DMS153 treated with DMSO at 0.1 percent for 48 hours (cell line): ENCODE results near the gene PCED1A.
"Not testable (repeated sequence)": the region's sequence is repeated elsewhere in the genome, so short reads cannot be mapped to it uniquely, and the experiment has no call there.

Experiments
- DNase-seq: peaks from one replicate; lab custom pipeline; 2025; ENCODE audit not compliant: unreplicated experiment; lab: John Stamatoyannopoulos, UW

PCED1A gene

DNA sequence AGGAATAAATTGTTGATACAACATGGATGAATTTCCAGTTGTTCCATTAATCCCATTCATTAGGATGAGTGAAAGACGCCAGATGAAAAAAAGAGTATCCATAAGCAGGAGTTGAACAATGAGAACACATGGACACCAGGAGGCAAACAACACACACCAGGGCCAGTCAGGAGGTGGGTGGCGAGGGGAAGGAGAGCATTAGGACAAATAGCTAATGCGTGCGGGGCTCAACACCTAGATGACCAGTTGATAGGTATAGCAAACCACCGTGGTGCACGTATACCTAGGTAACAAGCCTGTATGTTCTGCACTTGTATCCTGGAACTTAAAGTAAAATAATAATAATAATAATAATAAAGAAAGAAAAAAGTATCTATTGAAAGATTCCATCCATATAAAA, 11.1 kb downstream of the PCED1A start:
- no peak for DNase-seq

DNA sequence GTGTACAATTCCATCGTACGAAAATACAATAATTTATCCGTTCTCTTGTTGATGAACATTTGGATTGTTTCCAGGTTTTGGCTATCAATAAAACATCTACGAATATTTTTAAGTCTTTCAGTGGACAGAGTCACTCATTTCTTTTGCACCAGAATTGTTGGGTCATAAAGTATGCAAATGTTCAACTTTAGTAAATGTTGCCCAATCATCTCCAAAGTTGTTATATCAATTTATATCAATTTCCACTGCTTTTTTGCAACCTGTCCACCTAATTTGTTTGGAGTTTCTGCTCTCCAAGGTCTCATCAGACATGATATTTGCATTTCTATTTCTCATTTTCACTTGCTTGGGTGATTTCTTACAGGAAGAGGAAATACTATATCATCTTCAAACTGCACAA, 13.8 kb downstream of the PCED1A start:
- DNase-seq: no peak

DNA sequence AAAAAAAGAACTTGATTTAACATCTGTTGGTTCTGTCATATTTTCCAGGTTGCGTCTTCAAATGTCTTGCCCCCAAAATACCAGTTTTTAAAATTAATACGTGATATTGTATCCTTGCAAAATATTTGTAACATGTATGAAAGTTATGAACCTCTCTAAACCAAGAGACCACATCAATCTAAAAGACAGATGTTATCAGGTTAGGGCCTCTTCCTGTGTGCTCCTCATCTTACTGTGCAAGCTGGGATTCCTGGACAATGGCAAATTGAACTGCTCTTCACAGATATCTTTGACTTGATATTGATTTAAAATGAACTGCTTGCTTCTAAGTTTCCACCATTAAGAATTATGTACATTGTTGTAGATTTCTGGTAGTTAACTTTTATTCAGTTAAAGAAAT, 14.7 kb downstream of the PCED1A start:
- no peak for DNase-seq

DNA sequence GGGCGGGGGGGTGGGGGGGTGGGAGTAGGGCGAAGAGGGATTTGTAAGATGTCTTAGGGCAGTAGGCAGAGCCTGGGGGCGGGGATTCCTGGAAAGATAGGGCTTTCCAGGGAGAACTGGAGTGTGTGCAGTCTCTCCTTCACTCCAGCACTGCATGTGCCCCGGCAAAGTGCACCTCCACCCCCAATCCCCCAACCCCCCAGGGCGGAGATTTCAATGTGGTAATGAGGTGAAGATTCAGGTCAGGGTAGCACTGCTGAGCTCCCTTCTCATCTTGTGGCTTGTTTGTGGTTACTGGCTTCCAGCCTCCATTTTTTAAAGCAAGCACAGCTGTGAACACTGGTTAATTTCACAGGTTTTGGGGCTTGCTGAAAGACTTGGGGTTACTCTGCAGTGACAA, 18.4 kb downstream of the PCED1A start:
- DNase-seq: no peak

DNA sequence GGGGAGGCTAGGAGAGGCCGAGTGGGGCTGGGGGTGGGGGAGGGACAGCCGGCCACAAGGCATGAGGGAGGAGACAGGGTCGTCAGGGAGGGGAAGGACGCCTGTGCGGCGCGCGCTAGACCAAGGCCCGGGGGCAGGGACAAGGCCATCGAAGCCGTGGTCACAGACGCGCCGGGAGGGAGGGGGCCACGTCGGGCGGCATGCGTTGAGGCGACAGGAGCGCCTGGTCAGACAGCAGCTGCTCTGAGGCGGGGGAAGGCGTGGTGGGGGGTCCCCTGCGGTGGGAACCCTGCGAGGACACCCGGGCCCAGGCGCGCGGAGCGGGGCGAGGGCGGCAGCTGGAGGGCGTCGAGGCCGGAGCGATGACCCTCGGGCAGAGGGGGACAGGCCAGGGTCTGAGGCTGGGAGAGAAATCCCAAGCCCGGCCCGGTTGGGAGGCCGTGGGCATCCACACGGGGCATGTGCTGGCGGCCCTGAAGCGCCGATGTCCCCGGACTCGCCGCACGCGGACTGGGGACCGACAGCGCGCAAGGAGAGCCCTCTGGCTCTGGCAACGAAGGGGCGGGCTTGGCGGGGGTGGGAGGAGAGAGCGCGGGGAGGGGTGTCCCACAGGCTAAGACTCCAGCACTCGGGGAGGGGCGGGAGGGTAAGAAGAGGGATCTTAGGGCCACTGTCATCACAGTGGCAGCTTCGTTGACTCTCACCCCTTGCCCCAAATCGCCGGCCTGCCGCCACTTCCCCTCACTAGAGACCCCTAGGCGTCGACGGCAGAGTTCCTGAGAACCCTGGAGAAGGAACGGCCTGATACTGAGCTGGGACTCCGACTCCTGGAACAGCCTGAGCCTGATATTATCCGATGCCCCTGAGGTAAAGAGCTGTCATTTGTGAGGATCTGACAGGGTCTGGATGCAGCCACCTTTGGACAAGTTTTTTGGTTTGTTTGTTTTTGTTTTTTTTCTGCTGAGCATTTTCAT, 19.3 kb downstream of the PCED1A start:
- no peak for DNase-seq

DNA sequence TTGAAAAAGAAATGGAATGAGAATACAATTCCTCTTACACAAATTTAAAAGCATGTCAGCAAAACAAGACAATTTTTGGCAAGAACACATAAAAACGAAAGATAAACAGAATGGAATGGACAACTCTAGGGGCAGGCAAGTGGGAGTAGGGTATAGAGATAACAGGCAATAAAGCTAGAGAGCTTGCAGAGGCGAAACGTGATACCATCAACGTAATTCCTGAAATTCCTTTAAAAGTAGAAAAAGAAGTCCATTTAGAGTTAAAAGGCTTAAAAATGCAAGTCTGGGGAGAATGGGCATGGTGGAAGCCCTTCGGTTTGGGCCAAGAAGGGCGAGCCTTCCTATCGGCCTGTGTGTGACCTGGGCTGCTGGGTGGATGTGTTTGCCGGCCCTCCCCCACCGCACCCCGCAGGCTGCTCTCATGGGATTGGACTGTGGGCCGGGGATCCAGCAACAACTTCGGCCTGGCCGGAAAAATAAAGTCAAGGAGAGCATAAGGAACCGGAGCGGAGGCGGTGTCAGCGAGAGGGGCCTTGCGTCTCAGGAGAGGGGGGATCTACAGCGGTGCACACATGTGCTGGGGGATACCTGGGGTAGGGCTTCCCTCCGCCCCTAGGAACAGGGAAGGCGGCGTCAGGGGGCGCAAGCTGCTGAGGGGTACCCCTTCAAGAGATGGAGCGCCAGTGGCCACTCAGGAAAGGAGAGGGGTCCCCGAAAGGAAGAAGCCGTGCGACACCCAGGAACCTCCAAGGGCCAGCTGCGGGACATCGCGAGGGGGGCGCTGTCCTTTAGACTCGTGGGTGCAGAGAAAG, 20.2 kb downstream of the PCED1A start:
- DNase-seq: no peak

DNA sequence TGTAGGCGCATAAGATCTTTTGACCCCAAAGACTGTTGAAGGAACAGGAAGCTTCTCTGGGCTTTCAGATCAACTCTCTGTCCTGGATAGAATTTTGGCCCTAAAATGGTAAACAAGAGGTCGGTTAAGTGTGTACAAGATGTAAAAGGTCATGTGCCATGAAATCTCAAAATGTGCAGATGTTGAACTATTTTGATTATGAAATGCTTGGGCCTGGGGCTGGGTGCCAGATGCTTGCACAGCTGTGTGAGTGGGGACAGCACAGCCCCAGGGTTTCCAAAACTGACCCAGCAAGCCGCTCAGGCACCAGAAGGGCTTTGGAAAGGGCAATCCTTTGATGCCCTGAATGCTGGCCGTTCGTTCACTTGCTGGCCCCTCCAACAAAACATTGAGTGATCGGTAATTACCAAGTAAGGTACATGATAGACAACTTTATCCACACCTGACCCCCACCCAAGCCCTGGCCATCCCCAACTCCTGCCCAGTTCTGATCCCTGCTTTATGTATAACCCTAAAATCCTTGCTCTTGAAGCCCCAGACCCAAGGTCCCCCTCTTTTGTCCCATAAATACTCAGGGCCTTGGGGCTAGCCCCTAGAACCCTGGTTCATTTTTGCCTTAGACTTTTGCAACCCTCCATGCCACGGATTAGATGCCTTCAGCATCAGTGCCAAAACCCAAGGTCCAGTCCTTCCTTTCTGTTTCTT, 22.4 kb downstream of the PCED1A start:
- DNase-seq: no peak

DNA sequence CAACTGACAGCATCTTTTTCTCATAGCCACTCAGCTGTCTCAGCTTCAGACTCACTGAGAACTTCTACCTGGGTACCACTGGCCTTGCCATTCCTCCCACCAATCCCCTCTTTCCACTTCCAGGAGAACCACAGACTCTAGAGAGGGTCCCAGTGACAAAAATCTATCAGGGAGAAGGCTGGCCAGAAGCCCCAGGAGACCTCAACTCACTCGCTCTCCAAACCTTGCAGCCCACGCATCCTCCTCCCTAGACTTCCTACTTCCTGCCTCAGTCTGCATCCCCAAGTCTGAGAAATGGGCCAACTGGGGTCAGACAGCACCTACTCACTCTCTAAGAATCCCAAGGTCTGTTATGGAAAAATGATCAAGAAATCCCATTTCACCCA, 23.1 kb downstream of the PCED1A start:
- DNase-seq: no peak

DNA sequence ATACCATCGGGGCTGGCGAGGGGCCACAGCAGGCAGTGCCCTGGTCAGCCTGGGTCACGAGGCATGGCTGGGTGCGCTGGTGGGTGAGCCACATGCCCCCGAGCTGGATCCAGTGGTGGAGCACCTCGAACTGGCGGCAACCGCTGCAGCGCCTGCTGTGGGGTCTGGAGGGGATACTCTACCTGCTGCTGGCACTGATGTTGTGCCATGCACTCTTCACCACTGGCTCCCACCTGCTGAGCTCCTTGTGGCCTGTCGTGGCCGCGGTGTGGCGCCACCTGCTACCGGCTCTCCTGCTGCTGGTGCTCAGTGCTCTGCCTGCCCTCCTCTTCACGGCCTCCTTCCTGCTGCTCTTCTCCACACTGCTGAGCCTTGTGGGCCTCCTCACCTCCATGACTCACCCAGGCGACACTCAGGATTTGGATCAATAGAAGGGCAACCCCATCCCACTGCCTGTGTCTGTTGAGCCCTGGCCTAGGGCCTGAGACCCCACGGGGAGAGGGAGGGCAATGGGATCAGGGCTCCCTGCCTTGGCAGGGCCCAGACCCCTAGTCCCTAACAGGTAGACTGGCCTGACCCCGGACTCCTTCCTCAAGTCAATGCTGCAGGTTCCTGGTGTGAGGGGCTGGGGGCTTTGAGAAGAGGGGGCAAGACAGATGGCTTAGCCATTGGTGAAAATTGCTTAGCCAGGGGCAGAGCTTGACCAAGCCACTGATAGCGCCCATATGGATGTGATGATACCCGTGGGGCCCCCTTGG, 23.7 kb downstream of the PCED1A start:
- no peak for DNase-seq

DNA sequence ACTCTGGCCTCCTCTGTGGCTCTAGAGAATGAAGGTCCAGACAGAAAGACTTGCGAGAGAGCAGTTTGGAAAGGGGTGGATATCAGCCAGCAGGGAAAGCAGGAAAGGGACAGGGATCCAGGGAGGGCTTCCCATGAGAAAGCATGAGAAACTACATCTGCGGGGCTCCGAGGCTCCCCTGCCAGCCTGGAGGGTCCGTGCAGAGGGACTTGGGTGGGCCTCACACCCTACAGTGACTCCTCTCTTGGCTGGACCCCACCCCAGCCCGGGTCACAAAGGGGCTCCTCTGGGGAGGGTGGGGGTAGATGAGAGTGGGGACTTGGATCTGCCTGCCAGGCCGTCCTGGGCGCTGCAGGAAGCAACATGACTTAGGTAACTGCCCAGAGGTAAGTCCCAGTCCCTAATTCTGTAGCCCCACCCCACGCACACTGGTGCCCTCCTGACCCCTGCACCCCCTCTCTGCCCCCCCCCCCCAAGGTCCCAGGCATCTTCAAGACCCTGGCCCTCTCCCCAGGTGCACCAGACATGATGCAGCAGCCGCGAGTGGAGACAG, 24.3 kb downstream of the PCED1A start, which contains the start of gene TMEM239:
TSS of gene TMEM239 (plus strand) at position 335 of the 553 bp plus-strand sequence. CDS start at position 526, 191 bp downstream.
- DNase-seq: no peak

DNA sequence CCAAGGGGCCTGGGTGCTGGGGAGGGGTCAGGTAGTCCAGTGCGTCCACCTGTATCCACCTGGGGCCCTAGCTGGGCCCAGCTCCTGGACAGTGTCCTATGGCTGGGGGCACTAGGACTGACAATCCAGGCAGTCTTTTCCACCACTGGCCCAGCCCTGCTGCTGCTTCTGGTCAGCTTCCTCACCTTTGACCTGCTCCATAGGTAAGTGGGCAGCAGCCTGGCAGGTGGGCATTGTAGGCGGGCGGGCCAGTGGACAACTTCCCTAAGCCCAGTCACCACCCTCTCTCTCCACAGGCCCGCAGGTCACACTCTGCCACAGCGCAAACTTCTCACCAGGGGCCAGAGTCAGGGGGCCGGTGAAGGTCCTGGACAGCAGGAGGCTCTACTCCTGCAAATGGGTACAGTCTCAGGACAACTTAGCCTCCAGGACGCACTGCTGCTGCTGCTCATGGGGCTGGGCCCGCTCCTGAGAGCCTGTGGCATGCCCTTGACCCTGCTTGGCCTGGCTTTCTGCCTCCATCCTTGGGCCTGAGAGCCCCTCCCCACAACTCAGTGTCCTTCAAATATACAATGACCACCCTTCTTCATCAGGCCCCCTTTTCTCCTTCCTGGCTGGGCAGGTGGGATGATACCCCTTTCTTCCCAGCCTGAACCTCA, 25.1 kb downstream of the PCED1A start:
- DNase-seq: no peak

DNA sequence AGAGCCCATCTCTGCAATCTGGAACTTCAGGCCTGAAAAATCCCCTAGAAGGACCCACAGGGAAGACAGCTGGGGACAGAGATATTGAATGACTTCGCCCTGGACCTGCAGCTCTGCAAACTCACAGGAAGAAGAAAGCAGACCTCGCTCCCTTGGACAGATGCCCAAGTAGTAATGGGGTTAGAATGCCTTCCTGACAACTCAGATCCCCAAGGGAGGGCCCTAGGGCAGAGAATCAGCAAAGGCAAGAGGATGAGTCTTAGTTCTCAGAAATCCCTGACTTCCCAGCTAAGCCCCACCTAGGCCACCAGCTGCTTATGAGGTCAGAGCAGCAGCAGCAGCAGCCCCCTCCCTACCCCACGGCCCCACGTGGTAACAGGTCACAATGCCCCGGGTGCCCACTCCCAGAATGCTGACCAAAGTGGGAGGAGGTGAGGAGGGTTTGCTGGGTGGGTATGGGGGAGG, 25.8 kb downstream of the PCED1A start, which contains the start of gene C20orf141:
TSS of gene C20orf141 (plus strand) at position 401 of the 465 bp plus-strand sequence. CDS start 198 bp downstream, outside the sequence.
- no peak for DNase-seq

DNA sequence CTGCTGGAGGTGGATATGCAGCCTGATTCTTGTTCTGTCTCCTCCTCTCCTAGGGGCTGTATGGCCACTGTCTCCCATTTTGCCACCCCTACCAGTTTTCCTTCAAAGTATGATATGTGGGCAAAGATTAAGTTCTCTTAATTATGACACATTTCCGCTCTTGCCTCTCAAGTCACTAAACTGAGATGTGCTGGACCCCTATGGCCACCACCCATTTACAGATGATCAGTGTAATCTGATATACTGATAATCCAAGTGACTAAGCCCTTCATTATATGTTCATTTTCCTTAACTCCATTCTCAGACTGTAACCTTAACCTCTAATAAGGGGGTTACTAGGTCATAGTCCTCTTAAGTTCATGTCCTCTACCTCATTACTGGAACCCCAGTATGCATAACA, 26.4 kb downstream of the PCED1A start:
- DNase-seq: no peak

DNA sequence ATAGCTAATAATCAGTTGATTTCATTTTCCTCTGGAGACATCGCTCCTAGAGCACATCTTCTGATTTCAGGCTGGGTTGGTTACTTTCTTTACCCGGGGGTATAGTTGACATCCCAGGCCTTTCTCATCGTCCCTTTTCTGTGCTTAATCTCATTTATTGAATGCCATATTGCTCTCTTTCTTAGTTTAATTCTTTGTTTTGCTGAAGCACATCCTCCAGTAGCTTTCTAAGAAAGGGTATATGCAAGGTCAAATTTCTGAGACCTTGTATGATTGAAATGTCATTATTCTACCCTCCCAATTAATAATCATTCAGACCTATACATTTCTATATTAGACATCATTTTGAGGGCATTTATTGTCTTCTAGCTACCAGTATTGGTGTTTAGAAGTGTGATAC, 28.3 kb downstream of the PCED1A start:
- no peak for DNase-seq

DNA sequence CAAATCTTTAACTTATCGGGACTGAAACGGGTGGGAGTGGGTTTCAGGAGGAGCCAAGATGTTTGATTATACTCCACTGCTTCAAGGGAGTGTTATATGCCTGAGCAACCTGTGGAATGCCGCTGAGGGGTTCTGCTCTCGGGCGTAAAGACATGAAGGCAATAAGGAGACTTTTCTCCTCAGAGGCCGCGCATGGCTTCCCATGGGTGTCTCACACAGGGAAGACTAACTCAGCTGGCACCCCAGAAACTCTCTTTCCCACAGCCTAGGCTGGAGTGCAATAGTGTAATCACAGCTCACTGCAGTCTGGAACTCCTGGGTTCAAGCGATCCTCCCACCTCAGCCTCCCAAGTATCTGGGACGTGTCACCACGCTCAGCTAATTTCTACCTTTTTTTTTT, 30.8 kb downstream of the PCED1A start:
- DNase-seq: no peak

DNA sequence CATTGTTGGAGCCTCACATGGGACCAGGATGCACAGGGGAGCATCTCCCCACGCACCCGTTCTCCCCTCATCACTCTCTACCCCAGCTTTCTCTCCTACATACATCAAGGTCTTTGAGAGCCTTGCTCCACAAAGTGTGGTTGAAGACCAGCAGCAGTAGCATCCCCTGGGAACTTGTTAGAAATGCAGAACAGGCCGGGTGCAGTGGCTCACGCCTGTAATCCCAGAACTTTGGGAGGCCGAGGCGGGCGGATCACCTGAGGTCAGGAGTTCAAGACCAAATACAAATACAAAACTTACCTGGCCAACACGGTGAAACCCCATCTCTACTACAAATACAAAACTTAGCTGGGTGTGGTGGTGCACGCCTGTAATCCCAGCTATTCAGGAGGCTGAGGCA, 32.5 kb downstream of the PCED1A start:
- DNase-seq: not testable (repeated sequence)

DNA sequence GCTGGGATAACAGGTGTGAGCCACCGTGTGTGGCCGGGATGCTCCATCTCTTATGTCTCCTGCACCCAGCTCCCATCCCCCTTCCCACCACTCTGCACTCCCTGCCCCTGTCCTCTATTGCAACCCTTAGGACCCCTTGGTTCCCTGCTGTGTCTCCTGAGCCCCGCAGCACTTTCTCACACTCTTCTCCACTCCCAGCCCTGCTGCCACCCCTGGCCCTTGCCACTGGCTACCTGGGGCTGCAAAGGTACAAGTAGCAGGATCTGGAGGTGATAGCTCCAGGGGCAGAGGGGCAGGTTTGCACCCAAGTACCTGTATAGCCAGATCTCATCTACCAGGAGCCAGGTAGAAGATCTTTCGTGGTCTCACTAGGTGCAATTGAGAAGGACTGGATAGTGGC, 33.4 kb downstream of the PCED1A start:
- no peak for DNase-seq

DNA sequence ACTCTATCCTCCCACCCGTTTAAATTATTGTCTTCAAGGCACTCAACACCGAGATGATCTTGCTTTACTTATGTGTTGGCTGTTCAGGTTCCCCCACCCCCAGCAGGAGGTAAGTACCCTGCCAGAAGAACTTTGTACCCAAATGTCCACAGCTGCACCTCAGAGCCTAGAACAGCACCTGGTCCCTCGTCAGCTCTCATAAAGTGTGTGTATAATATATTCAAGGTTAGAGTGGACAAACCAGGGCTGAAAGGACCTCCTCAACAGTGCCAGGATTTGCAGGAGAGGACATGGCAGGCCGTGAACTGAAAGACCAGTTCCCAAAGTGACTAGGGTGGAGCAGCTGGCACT, 34.1 kb downstream of the PCED1A start:
- DNase-seq: no peak

DNA sequence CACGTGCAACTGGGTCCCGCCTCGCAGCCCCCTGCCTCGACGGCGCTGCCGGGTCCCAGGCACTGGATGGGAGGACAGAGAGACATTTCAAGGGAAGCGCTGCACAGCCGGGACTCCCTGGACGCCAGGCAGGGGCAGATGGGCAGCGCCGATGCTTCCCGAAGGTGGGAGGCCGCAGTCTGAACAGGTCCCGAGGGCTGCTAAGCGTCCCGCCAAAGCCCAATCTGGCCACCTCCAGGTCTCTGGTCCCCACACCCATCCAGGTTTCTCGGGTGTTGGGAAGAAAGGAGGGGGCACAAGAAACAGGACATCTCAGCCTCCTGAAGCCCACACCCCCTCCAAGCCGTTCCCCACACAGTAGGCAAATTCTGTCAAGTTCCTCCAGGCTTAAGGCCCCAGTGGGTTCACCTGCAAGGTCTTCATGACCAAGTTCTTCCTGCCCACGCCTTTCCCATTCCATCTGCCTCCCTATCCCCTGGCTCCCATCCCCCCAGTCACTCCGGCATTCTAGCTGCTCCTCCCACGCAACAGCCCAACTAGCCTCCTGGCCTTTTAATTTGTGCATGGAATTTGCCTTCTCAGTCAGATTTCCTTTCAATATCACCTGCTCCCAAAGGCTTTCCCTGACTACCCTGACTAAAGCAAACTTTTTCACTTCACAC, 34.6 kb downstream of the PCED1A start:
- no peak for DNase-seq
